ENCODE data around the gene CYB5D1.

GRCh38 chr17:7887038-7887481 is 29.3 kb downstream of the CYB5D1 start:
- TF ChIP-seq CTCF (conservative IDR thresholded peaks at IDR 0.05 in 1 of 2, IDR thresholded peaks at IDR 0.05 in 1 of 2; ENCODE audit: low read depth in 1 of 2, low read length in 2 of 2): peak in 1 of 2 donors; percentile 8
- no peak for TF ChIP-seq EZH2 (IDR thresholded peaks at IDR 0.05; ENCODE audit: low read length, missing control alignments)

Measured in fibroblast of lung (primary cell).